ENCODE data around the gene ENPP1.
"Not testable (repeated sequence)": the region's sequence is repeated elsewhere in the genome, so short reads cannot be mapped to it uniquely, and the experiment has no call there.

The ENPP1 gene

DNA sequence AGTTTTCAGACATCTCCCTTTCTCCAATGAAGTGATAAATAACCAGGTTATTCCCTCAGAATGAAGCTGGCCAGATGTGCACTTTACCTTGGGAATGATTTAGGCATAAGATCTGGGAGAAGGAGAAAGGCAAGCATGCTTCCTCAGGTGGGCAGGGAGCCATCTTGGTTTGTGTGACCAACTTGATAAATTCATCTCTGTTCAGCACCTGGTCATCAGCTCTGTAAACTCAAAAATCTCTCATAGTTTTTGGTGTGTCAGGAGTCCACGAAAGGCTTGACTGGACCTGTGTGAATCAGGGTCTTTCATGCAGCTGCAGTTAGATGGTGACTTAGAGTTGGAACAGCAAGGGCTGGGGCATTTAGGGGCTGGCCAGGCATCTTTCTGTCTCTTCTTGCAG, 24.5 kb downstream of the ENPP1 start:
- no peak for DNase-seq

DNA sequence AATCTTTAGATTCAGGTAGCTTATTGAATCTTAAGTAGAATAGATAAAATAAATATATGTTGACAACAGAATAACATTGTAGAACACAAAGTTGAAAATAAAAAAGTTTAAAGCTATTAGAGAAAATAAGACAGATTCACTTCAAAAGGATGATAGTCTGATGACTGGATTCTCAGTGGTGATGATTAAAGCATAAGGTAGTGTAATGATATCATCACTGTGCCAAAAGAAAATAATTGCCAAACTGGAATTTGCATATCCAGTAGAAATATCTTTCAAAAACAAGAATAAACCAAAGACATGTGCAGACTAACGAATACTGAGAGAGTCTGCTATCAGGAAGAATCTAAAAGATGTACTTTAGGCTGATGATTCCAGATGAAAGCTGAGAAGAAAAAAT, 30.2 kb downstream of the ENPP1 start:
- no peak for DNase-seq

DNA sequence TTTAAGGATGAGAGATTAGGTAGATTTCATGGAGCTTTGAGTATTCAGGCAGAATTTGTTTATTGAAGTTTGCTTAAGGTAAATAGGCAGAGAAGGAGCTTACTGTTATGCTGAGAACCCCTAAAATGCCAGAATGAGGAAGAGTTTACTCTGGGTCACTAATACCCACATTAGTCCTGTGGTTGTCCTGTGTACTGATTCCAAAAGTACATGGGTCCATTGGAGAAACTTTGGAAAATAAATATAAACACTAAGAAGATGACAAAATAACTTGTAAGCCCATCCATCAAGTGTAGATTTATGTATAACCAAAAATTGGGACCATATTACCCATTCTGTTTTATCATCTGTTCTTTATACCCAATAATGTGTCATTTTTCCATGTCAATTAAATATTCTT, 31.6 kb downstream of the ENPP1 start:
- no peak for DNase-seq

DNA sequence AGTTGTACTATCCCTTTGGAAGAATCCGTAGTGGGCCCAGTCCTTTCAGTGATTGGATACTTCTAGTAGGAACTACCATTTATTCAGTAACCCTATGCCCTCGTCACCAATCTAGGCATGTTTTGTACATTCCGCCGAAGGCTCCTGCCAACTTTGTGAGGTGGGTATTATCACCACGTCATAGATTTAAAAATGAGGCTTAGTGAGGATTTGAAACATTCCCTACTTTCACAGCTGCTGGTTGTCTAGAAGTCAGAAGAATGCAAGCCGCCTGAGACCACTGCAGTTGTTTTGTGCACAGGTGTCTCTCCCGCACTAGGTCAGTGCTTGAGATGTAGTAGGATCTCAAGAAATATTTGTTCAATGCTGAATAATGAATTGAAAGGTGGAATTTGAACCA, 32.6 kb downstream of the ENPP1 start:
- no peak for DNase-seq

DNA sequence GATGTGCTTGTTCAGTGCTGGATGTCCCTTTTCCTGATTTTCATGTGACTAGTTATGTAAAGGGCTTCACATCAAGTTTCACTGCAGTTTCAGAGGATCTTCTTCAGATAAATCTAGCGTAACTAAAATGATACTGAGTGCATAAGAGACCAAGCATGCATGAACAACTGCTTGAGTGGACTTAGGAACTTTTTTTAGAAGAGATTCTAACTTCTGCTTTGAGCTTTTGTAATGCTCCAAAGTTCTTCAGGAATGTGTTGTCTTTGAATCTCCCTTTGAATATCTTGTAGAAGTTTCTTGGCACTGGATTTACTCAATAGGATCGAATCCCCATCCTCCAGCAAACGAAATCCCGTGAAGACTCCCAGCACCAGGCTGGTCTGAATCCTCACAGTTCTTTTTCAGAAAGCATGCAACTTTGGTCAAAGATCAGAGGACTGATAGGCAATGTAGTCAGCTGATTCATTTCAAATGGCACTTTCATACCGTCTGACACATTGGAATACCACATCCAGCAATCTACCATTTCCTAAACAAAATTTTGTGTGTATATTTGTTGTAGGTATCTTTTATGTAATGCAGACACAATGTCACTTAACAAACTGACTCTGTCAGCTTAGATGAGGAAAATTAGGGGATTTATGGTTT, 33.2 kb downstream of the ENPP1 start:
- DNase-seq: no peak

DNA sequence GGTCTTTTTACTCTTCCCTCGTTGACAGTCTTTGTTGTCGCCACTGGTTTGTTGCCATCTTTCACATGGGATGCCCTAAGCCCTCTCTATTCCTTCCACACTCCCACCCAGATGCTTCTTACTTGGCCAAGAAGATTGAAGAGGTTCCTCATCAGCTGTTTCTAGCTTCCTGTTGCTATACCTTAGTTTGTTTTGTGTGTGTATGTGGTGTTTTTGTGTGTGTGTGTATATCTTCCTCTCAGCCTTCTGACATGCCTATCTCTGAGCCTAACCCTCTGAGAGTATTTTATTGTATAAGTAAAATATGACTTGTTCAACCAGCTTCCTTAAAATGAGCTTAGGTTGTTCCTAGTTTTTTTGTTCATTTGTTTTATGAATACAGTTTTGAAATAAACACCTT, 35.9 kb downstream of the ENPP1 start:
- no peak for DNase-seq

DNA sequence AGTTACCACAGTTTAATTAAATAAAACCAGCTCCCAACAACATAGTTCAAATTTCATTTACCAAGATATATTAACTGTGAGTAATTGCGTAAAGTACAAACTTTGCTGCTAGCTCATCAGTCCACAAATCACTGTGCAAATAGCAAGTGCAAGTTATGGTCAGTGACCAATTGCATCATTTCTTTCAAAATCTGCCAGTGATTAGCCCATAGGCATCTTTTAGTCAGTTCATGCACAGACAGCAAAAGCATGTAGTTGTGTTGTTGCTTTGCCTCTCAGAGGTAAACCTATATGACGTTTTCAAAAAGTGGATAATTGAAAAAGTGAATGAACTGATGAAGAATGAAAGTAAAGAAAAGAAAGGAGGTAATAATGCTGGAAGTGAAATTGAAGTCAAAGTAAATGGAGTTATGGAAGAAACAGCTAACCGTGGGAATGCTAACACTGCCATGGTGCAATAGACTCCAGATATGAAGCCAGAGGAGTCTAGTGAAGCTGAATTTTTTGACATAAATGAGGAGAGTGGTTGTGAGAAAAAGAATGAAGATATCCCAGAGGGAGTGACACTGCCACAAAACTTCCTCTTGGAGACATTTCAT, 36.5 kb downstream of the ENPP1 start:
- no peak for DNase-seq

DNA sequence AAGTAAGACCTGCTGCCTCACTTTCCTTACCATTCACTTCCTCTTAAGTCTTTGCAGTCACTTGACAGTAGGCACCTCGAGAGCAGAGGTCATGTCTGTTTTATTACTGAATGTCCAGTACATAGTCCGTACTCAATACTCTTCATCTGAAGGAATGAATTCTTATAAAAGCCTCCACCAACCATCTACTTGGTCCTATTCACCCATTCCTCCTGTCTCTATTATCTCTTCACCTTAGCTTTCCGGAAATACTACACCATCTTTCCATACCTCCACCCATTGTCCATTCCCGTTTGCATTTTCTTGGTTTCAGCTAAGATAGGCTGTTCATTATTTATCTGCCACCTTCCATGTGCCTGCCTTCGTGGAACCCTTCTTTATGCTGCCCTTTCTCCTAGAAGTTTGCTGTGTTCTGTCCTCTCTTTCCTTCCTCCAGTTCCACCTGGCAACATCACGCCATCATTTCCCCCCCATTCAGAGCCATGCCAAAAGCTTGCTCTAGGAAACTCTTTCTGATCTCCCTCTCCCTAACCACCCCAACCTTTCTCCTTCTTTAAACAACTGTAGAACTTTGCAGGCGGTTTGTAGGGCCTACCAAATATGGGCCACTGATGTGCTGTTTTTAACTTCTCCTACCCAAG, 38.3 kb downstream of the ENPP1 start:
- DNase-seq: no peak

DNA sequence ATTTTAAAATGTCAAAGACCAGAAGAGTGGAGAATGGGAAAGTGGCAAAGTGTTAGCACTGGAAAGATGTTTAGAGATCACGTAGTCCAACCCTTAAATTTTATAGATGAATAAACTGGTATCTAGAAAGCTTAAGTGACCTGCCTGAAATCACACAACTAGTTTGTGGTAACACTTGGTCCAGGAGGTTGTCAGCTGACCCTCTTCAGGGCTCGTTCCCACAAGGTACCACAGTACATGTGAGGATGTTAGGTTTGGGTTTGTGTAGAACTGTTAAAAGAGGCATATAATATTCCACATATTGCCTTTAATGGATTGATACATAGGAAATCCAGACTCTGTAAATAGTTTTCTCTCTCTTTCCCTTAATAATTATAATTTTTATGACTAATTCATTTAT, 39.1 kb downstream of the ENPP1 start:
- no peak for DNase-seq

DNA sequence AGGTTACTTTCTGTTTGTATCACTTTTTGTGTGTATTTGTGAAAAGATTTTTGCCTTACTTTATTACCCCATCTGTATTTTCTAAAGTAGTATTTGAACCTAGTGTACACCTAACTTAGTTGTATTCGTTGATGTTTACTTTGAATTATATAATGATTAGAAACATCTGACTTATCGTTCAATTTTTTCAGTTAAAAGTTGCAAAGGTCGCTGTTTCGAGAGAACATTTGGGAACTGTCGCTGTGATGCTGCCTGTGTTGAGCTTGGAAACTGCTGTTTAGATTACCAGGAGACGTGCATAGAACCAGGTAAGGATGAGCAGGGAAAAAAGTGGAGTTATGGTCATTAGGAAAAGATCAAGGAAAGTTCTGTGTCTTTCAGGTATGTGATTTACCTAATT, 42.0 kb downstream of the ENPP1 start:
- DNase-seq: no peak

DNA sequence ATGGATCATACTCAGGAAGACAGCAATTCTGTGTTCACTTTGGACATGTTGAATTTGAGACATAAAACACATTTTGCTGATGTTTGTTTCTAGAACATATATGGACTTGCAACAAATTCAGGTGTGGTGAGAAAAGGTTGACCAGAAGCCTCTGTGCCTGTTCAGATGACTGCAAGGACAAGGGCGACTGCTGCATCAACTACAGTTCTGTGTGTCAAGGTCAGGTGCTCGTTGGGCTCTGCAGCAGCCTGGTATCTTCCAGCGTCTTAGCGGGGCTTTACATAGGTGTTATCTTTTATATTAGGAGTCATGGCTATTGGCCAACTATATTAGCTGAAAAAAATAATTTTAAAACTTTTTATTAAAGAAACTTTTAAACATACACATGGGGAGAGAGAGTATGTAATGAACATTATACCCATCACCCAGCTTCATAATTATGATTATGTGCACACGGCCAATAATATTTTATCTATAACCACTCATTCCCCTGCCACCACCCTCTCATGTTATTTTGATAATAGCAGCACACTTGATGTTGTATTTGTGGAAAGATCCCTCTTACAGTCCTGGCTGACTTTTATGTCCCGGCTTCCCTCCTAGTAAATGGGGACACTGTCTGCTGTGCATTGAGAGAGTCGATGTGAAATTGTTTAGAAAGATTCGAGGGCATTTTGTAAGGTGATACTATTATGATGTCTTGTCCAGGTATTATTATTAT, 43.4 kb downstream of the ENPP1 start:
- no peak for DNase-seq

DNA sequence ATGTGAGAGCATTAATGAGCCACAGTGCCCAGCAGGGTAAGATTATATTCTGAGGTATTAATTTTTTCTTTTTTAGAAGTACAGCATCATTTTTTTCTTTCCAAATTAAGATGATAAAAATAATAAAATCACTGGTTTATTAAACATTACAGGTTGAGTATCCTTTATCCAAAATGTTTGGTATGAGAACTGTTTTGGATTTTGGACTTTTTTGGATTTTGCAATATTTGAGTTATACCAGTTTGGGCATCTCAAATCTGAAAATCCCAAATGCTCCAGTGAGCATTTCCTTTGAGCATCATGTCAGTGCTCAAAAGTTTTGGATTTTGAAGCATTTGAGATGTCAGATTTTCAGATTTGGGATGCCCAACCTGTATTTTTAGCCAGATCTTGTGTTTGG, 44.4 kb downstream of the ENPP1 start:
- DNase-seq: no peak

DNA sequence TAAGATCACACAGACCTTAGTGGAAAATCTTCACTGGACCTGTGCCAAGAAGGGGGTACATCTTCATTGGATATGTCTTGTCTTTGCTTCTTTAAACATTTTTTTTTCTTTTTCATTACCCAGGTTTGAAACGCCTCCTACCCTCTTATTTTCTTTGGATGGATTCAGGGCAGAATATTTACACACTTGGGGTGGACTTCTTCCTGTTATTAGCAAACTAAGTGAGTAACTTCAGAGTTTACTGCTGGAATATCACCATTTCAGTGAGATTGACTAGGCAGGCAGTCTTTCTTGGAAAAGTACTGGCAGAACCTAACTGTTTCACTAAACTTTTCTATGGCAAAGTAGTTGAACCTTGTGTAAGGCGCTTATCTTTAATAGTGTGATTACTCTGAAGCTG, 47.0 kb downstream of the ENPP1 start:
- DNase-seq: no peak

DNA sequence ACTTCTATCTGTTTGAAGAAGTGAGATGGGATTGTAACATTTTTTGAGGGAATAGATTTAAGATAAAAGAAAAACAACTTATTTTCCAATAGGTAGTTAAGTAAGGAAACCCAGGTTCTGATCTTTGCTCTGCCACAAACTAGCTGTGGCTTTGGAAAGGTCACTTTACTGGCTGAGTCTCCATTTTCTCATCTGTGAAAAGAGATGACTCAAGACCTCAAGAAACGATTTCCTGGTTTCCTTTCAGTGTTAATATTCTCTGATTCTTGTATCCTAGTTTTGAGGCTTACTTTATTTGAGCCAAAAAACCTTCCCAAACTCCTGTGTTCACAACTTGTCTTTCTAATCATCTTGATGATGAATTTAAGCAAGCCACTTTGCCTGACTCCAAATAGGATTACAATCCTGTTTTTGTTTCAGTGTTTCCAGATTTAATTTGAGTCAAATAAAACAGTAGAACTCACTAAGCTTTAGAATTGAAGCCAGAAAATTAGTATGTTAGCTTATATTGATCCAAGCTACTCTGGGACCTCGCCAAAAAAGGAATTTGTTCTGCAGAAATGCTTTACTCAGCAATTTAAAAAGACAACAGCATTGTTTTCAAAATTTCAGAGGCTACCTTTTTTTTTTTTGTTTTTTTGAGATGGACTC, 51.1 kb downstream of the ENPP1 start:
- DNase-seq: peak; percentile 48

DNA sequence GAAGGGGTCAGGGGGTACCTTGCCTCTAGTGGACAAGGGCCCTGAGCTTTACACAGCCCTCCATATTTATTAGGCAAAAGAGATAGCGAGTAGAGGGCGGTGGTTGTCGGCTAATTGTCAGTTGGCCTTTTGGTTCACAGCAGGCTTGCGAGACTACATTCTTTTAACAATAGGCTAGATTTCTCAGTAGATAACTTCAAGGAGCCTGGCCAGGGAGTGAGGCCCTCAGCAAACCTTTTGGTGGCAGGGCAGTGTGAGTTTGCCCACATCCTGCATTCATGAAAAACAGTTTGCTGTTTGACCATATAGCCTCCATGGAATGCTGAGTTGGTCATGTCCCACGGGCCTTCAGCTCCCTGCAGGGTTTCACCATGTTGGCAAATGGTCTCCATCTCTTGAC, 51.8 kb downstream of the ENPP1 start:
- DNase-seq: not testable (repeated sequence)

DNA sequence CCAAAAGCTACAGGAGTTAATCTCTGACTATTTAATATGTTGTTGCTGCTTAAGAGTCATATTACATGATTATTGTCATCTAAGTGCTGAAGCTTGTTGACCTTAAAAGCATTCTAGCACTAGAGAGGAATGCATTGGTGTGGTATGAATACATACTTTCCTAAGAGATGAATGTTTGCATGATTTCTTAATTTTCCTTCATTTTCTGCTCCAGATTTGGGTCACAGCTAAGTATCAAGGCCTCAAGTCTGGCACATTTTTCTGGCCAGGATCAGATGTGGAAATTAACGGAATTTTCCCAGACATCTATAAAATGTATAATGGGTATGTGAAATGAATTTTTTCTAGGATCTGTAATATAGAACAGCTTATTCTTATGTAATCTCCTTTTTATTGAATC, 53.6 kb downstream of the ENPP1 start:
- DNase-seq: no peak

DNA sequence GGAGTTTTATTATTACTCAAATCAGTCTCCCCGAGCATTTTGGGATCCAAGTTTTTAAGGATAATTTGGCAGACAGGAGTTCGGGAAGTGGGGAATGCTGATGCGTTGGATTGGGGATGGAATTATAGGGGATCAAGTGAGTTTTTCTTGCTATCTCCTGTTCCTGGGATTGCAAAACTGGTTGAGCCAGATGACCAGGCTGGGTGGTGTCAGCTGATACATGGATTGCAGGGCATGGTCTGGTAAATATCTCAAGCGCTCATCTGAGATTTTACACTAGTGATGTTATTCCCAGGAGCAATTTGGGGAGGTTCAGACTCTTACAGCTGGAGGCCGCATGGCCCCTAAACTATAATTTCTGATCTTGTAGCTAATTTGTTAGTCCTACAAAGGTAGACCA, 54.7 kb downstream of the ENPP1 start:
- no peak for DNase-seq

DNA sequence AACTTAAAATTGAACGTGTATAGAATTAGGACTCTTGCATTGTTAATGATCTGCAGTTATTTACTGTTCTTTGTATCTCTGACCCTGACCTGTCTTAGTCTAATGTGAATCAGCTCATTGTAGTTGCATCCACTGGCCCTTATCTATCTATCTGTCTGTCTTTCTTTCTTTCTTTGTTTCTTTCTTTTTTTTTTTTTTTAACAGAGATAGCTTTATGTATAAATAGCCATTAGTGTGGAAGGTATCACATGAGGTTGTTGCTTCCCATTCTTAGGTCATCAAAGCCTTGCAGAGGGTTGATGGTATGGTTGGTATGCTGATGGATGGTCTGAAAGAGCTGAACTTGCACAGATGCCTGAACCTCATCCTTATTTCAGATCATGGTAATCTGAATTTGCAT, 59.9 kb downstream of the ENPP1 start:
- no peak for DNase-seq

DNA sequence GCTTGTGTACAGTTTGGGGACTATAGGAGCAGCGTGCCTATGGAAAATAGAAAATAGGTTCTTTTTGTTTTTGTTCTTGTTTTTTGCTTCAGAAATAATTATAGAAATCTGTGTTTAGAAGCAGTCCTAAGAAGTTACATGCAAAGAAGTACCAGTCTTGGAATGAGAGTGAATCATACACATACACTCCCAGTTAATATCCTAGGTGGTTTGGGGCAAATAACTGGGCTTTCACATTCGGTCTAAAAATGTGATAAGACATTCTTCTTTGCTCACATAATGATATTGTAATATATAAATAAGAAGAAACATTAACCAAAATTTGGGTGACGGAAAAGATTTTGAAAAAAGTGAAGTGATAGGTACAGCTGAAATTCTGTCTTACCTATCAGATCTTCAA, 61.0 kb downstream of the ENPP1 start:
- no peak for DNase-seq

DNA sequence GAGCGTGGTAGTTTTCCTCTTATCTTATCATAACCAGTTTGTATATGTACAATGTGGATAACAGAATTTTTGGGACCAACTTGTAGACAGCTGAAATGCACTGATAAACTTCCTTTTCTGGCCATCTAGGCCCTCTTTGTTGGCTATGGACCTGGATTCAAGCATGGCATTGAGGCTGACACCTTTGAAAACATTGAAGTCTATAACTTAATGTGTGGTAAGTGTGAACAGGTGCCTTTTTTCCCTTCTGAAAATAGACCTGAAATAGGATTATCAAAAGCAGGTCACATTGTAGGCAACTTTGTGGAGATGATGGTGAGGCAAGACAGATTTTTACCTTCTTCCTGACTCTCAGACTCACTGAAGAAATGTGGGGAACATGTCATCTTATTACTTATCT, 67.8 kb downstream of the ENPP1 start:
- DNase-seq: no peak

DNA sequence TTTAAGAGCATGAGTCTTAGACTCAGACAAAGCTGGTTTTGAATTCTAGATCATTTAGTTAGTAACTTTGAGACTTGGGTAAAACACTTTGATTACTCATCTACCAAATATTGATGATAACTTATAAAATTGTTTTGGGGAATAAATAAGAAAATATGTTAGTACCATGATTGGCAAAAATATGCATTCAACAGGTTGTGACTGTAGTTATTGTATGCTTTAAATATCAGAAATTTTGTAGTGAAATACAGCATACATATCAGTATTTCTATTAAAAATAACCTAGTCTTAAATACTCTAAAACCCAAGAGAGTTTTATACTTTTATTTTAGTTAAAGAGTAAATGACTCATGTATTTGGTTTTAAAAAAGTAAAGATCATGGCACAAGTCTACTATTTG, 68.7 kb downstream of the ENPP1 start:
- DNase-seq: no peak

DNA sequence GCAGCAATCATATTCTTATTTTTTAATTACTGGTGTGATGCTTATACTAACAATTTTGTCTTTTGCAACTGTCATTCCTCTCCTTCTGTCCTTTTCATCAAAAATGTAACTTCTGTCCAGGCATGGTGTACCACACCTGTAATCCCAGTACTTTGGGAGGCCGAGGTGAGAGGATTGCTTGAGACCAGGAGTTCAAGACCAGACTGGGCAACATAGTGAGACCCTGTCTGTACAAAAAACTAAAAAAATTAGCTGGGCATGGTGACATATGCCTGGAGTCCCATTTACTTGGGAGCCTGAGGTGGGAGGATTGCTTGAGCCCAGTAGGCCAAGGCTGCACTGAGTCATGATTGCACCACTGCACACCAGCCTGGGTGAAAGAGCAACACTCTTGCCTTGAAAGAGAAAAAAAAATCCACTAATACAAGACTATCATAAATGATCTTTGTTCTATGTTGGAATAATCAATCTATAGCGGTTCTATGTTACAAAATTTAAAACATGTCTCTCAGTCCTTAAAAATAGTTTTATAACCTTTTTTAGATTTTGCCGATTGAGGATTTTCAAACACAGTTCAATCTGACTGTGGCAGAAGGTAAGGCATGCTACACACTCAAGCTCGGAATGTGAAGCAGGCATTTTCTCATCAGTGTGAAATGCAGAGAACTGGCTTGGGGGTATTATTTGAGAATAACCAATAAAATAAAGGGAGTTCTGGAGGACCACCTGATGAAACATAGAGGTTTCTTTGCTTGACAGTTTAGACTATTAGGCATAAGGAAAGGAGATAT, 70.4 kb downstream of the ENPP1 start:
- DNase-seq: no peak

DNA sequence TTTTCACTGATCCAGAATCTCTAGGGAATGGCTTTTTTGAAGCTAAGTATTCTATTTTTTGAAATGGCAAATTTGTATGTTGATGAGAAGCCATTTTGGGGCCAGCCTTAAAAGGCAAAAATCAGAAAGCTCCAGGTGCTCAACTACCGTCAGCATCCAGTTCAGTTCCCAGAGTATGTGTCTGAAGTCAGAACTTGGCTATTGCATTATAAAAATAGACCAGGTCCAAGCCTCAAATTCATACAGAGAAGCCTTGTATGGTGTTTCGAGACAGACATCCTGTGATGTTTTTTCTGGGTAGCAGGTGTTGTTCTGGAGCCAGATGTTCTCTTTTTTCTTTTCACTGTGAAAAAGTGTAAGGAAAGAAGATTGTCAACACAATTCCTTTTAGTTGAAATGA, 75.2 kb downstream of the ENPP1 start:
- DNase-seq: no peak

Data from eye (tissue), 1 donor.